Stimulated activated CD4-positive, alpha-beta T cell treated with anti-CD3 and anti-CD28 coated beads, Interleukin-1b, Interleukin-23, amount 100 ng/mL, for 24 hours (primary cell): Measurements from ENCODE around the gene PPP2R5A.
"Not testable (repeated sequence)": the region's sequence is repeated elsewhere in the genome, so short reads cannot be mapped to it uniquely, and the experiment has no call there.

Source experiments
- DNase-seq, 4 experiments: peaks; one replicate each; pipeline ENCODE4 v3.0.0-alpha.2; 2020; ENCODE audit warnings: low read depth in 4 of 4, low spot score in 1 of 4

PPP2R5A gene

DNA sequence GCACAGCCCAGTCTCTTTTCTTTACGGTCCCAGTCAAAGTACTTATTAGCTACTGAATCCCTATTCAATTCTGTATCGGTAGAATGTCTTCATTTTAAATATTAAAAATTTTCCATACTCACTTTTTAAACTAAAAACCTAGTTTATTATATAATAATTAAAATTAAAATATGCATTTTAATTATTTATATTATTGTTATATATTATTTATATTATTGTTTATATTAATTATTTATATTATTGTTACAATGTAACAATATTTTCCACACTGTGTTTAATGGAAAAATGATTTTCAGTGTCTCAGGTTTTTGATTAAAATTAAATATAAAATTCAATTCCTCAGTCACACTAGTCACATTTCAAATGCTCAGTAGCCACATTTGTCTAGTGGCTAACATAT, 18.2 kb upstream of the PPP2R5A start:
- DNase-seq = no peak

GRCh38 chr1:212267460-212267859, 17.8 kb upstream of the PPP2R5A start:
- DNase-seq = no peak

- no peak for DNase-seq
These were observed 15.9 kb upstream of the PPP2R5A start for GRCh38 chr1:212269306-212269705.

DNA sequence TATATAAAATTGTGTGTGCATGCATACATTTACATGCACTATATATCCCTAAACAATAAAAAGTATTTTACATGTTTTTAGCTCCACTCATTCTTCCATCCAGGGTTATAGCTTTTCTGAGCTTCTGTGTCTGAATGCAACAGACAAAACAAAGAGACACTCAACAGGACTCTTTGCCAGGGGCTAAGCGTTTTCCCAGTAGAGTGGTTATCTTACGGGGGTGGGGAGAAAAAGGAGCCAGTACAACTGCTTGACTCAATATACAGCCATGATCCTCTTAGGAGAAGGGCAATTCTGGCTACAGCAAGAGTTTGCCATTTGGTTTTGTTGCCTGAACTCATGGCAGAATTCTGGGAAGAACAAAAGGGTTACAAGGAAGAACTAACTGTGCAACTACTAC, 14.6 kb upstream of the PPP2R5A start:
- no peak for DNase-seq

- DNase-seq = no peak
These were observed 14.0 kb upstream of the PPP2R5A start for GRCh38 chr1:212271234-212271633.

GRCh38 chr1:212271823-212272485, 13.3 kb upstream of the PPP2R5A start:
- no peak for DNase-seq

DNA sequence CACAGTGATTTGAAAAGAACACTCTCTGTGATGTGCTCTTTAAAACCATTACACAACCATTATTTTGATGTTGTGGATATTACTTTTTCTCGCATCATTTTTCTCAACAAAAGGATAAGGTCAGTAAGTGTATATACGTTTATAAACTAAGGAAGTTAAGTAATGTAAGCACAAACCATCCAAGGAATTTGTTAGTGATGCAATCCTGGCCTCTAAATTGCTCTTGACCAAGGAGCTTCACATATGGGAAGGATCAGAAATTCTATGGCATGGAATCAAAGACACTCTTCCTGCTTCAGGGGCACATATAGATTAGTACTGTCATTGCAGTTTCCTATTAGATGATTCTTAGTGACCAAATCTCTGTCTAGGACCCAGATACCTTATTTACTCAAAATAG, 3.6 kb upstream of the PPP2R5A start:
- DNase-seq = no peak

DNA sequence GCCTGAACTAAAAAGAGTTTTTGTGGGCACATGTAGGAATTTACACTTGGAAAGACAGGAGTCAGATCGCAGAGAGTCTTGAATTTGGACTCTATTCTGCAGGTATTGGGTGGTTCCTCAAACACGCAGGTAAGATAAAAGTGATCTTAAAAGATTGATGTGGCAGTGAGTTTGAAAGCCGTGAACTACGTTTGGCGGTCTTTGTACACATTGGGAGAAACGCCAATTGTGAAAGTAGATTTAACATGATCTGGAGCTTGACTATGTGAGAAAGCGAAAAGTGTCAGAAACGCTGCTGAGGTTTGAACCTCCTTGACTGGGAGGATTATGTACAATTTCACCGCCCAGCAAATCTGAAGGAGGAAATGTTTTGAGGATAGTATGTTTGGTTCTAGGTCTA, 1.5 kb upstream of the PPP2R5A start:
- DNase-seq = no peak

GRCh38 chr1:212284332-212284743, 872 bp upstream of the PPP2R5A start:
- no peak for DNase-seq

GRCh38 chr1:212285685-212286555, 710 bp downstream of the PPP2R5A start:
- peak; percentile 45 to 62 (median 54) for DNase-seq

GRCh38 chr1:212286556-212287131, 1.4 kb downstream of the PPP2R5A start:
- DNase-seq = no peak

DNA sequence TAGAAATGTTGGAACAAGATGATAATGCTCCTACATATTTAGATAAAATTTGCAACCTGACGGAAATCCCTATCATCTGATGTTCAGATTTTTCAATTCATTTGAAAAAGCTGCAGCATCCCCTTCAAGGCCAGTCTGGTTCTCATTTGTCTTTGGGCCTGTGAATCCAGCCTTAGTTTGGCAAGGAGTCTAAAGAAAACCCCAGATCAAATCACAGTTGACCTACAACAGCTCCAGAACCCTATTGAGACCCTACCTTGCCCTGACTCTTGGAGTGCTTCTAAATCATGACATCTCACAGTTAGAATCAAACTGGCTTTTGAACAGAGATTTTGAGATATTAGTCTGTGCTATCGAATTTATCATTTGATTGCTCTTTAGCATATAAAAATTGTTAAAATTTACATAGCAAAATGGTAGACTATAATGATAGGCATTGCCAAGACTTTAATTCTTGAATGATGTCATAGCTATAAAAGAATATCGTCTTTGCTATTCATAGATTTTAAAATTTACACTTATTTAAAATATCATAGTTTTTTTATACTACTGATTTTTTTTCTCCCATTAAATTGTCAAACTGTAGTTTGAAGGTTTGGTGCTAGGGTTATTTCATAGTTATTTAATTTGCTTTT, 2.2 kb downstream of the PPP2R5A start:
- no peak for DNase-seq

DNA sequence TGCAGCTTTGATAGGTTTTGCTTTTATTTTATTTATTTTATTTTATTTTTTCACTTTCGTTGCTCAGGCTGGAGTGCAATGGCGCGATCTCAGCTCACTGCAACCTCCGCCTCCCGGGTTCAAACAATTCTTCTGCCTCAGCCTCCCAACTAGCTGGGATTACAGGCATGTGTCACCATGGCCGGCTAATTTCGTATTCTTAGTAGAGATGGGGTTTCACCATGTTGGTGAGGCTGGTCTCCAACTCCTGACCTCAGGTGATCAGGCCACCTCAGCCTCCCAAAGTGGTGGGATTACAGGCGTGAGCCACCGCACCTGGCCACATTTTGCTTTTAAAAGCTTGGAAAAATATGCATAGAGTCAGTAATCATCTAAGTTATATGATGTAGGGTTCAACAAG, 2.8 kb downstream of the PPP2R5A start:
- DNase-seq = not testable (repeated sequence)

- DNase-seq = no peak
These were observed 3.4 kb downstream of the PPP2R5A start for GRCh38 chr1:212288615-212289014.

- DNase-seq = no peak
These were observed 4.3 kb downstream of the PPP2R5A start for GRCh38 chr1:212289262-212290077.

GRCh38 chr1:212290608-212291007, 5.4 kb downstream of the PPP2R5A start:
- no peak for DNase-seq

DNA sequence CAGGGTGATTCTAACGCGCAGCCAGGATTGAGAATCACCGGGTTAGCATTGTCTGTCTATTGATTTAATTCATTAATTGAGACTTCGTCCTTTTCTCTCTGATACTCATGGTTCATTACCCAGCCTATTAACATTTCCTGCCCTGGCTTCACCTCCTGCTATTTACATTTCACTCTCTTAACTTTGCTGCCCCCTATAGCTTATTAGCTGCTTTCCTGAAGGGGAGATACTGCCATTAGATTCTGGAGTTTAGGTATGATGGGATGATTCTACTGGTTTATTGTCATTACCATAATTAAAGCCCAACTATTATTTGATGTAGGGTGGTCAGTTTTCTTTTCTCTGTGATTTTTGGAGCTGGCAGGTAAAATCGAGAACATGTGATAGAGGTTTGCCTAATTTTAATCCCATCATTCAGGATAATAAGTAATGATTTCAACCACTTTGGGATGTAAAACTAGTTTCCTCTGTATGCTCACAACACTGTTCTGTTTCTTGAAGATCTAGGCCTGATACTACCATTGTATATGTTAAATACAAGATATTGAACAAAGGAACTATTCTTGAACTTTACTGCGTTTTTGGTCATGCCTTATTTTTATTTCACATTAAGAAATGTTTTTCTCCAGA, 6.4 kb downstream of the PPP2R5A start:
- DNase-seq = no peak

DNA sequence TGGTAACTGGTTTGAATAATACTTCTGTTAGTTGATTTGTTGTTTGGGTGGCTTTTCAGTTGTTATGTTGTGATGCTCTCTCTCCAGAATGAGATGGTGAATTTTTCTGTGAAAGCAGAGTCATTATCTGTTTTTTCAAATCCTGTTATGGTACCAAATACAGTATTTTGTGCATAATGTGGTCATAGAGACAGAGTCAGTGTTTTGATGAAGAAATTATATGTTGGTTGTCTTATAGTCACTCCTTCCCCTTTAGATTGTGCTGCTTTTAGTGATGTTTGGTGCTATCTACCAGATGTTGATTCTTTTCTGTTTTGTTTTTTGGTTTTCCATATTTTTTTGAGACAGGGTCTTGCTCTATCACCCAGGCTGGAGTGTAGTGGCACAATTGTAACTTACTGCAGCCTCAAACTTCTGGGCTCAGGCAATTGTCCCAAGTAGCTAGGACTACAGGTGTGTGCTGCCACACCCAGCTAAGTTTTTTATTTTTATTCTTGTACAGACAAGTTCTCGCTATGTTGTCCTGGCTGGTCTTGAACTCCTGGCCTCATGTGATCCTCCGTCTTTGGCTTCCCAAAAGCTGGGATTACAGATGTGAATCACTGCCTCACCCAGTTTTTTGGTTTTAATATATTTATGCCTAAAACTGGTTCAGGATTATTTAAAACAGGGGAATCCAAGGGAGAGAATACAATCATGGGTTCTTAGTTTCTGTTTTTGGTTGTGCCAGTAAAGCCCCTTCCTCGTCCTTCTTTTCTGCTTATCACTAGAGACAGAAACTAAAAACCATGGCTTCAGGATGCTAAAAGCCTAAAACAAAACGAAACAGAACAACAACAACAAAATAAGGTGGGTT, 7.3 kb downstream of the PPP2R5A start:
- DNase-seq = no peak

- no peak for DNase-seq
These were observed 8.4 kb downstream of the PPP2R5A start for GRCh38 chr1:212293579-212293978.
